HCT116 (cell line): ENCODE measurements around the gene TFB1M. TPM values are rescaled to one million over a fixed set of nuclear protein-coding genes. Genes with fewer than 3 reads are reported as not detected.
"Not testable (repeated sequence)": the region's sequence is repeated elsewhere in the genome, so short reads cannot be mapped to it uniquely, and the experiment has no call there.

Source experiments
- ATAC-seq: fragments of 200-7000 bp; cut with Tn5 transposase; 2 replicates; pipeline ENCODE4 v1.9.1; 2020; ENCODE audit warnings: mild to moderate bottlenecking, moderate library complexity
- BruUV-seq: library from RNA; stranded (reverse); fragments of 400-500 nt; replicated peaks from 2 replicates; lab custom pipeline; 2021; lab: Mats Ljungman, UMichigan
- CTCF ChIA-PET: fragments of 300-600 bp; sonication (Branson Sonifier 250); formaldehyde crosslinking; loops from one replicate; lab custom pipeline; 2021; ENCODE audit warnings: antibody characterized with exemption; lab: Charles Lee
- POLR2A ChIA-PET: fragments of 300-600, 350-600 bp; sonication (Branson Sonifier 250); formaldehyde crosslinking; loops from one replicate; lab custom pipeline; 2021; ENCODE audit warnings: antibody characterized with exemption; lab: Charles Lee
- RAD21 ChIA-PET, 2 experiments: fragments of 300-600 bp; sonication (Branson Sonifier 250); formaldehyde crosslinking; loops; one replicate each; lab custom pipeline; 2023; ENCODE audit warnings: low total read pairs in 2 of 2; ENCODE audit not compliant: uncharacterized antibody in 2 of 2, unreplicated experiment in 2 of 2, low non-redundant PET in 1 of 2; lab: Charles Lee
- DNase-seq: peaks from one replicate; pipeline ENCODE4 v3.0.0-alpha.2; 2010; ENCODE audit warnings: low read depth, low spot score
- H2AFZ ChIP-seq: fragments of 200-600 bp; shearing (Covaris generic), sonication (generic); 2 replicates; pipeline ENCODE4 v1.6.1; 2017; ENCODE audit warnings: low read depth, mixed run types, mixed read lengths, antibody characterized with exemption, low read length; ENCODE audit not compliant: poor library complexity, severe bottlenecking
- H3K27ac ChIP-seq: 2 replicates; pipeline ENCODE4 v1.5.1; 2012; ENCODE audit warnings: low read depth, low read length
- H3K27me3 ChIP-seq: fragments of 200-600 bp; sonication (generic); 2 replicates; pipeline ENCODE4 v1.6.1; 2016; ENCODE audit warnings: mixed run types, low read length, mixed read lengths; ENCODE audit not compliant: insufficient read depth
- H3K36me3 ChIP-seq, 2 experiments: fragments of 200-500 bp in 1 of 2; fragments of 200-600 bp in 1 of 2; sonication (Bioruptor generic) in 1 of 2; sonication (generic) in 1 of 2; 2 replicates each; pipeline versions ENCODE4 v1.5.1 to v1.6.1; 2014 to 2016; ENCODE audit warnings: low read length in 2 of 2, inconsistent platforms in 1 of 2, mixed read lengths in 1 of 2, mixed run types in 1 of 2; ENCODE audit not compliant: insufficient read depth in 2 of 2, control insufficient read depth in 1 of 2
- H3K4me1 ChIP-seq, 2 experiments: fragments of 200-600 bp in 1 of 2; sonication (generic) in 1 of 2; 2 replicates each; pipeline versions ENCODE4 v1.5.1 to v1.6.1; 2012 to 2017; ENCODE audit warnings: low read length in 2 of 2, inconsistent platforms in 1 of 2, mild to moderate bottlenecking in 1 of 2, mixed read lengths in 1 of 2, mixed run types in 1 of 2, moderate library complexity in 1 of 2; ENCODE audit not compliant: insufficient read depth in 2 of 2, control insufficient read depth in 1 of 2
- H3K4me2 ChIP-seq: fragments of 200-600 bp; sonication (generic); 2 replicates; pipeline ENCODE4 v1.6.1; 2017; ENCODE audit warnings: mixed run types, low read length, mixed read lengths
- H3K4me3 ChIP-seq, 2 experiments: fragments of 200-600 bp in 1 of 2; sonication (generic) in 1 of 2; replicated peaks in 1 of 2; 2 replicates each; pipeline ENCODE4 v1.5.1; 2011 to 2016; ENCODE audit warnings: low read length in 2 of 2, control low read depth in 1 of 2, low read depth in 1 of 2, mild to moderate bottlenecking in 1 of 2, mixed read lengths in 1 of 2, mixed run types in 1 of 2
- H3K79me2 ChIP-seq: fragments of 200-600 bp; sonication (generic); 2 replicates; pipeline ENCODE4 v1.6.1; 2017; ENCODE audit warnings: mild to moderate bottlenecking, mixed run types, low read length, moderate library complexity, mixed read lengths; ENCODE audit not compliant: insufficient read depth
- H3K9ac ChIP-seq: fragments of 200-600 bp; sonication (generic); 2 replicates; pipeline ENCODE4 v1.6.1; 2016; ENCODE audit warnings: low read length, mixed read lengths
- H3K9me2 ChIP-seq: fragments of 200-600 bp; sonication (generic), shearing (Covaris generic); 2 replicates; pipeline ENCODE4 v1.6.1; 2017; ENCODE audit warnings: mixed run types, mild to moderate bottlenecking, moderate library complexity; ENCODE audit not compliant: insufficient read depth
- H3K9me3 ChIP-seq, 2 experiments: fragments of 200-500 bp in 1 of 2; fragments of 200-600 bp in 1 of 2; sonication (Bioruptor generic) in 1 of 2; sonication (generic) in 1 of 2; 2 replicates each; pipeline ENCODE4 v1.6.1; 2014 to 2017; ENCODE audit warnings: low read length in 2 of 2, mixed read lengths in 2 of 2, inconsistent platforms in 1 of 2, low read depth in 1 of 2, mild to moderate bottlenecking in 1 of 2, mixed run types in 1 of 2, moderate library complexity in 1 of 2; ENCODE audit not compliant: control insufficient read depth in 1 of 2, insufficient read depth in 1 of 2
- H4K20me1 ChIP-seq: fragments of 200-600 bp; sonication (generic), shearing (Covaris generic); 2 replicates; pipeline ENCODE4 v1.6.1; 2017; ENCODE audit warnings: mixed run types, mild to moderate bottlenecking, moderate library complexity; ENCODE audit not compliant: insufficient read depth
- ATF3 ChIP-seq: IDR thresholded peaks from 2 replicates; pipeline ENCODE4 v1.6.1; 2012
- CTCF ChIP-seq, 3 experiments: fragments of 200-600 bp in 1 of 3; sonication (generic) in 1 of 3; IDR thresholded peaks in 2 of 3; conservative IDR thresholded peaks in 1 of 3; 2 replicates each; pipeline ENCODE4 v1.5.1; 2012 to 2017; ENCODE audit warnings: low read depth in 2 of 3, low read length in 2 of 3, antibody characterized with exemption in 1 of 3, borderline replicate concordance in 1 of 3, control low read depth in 1 of 3, mild to moderate bottlenecking in 1 of 3, mixed read lengths in 1 of 3, mixed run types in 1 of 3, moderate library complexity in 1 of 3; ENCODE audit not compliant: insufficient read depth in 1 of 3
- ELF1 ChIP-seq: IDR thresholded peaks from 2 replicates; pipeline ENCODE4 v1.6.1; 2012; ENCODE audit warnings: low read depth, borderline replicate concordance
- POLR2A ChIP-seq: IDR thresholded peaks from 2 replicates; pipeline ENCODE4 v1.7.0; 2011; ENCODE audit warnings: borderline replicate concordance; ENCODE audit not compliant: insufficient read depth, insufficient read length; ENCODE audit errors: extremely low read depth
- POLR2AphosphoS5 ChIP-seq: IDR thresholded peaks from 2 replicates; pipeline ENCODE4 v1.6.1; 2011; ENCODE audit warnings: mild to moderate bottlenecking, low read depth, low read length, moderate library complexity
- SIN3A ChIP-seq: IDR thresholded peaks from 2 replicates; pipeline ENCODE4 v1.6.1; 2012; ENCODE audit warnings: low read depth
- SP1 ChIP-seq: IDR thresholded peaks from 2 replicates; pipeline ENCODE4 v1.6.1; 2012; ENCODE audit warnings: low read depth
- SRF ChIP-seq: IDR thresholded peaks from 2 replicates; pipeline ENCODE4 v1.6.1; 2012; ENCODE audit warnings: low read depth
- TCF7L2 ChIP-seq: IDR thresholded peaks from 2 replicates; pipeline ENCODE4 v1.7.0; 2011; ENCODE audit warnings: borderline replicate concordance, inconsistent platforms; ENCODE audit not compliant: insufficient read depth, insufficient read length; ENCODE audit errors: extremely low read depth
- ZBTB33 ChIP-seq: IDR thresholded peaks from 2 replicates; pipeline ENCODE4 v1.6.1; 2011; ENCODE audit warnings: mild to moderate bottlenecking, low read length, moderate library complexity; ENCODE audit not compliant: insufficient replicate concordance; ENCODE audit errors: extremely low read depth
- ZFX ChIP-seq: fragments of 450-650 bp; IDR thresholded peaks from 2 replicates; pipeline ENCODE4 v1.6.1; 2017
- ZNF274 ChIP-seq: fragments of 200-500 bp; sonication (Bioruptor generic); IDR thresholded peaks from 2 replicates; pipeline ENCODE4 v1.6.1; 2014; ENCODE audit warnings: mild to moderate bottlenecking, low read depth, low read length, inconsistent platforms
- intact Hi-C: fragments of 100-400 bp; cut with micrococcal nuclease; formaldehyde crosslinking; loops from 2 replicates; pipeline ENCODE4 v1.10.0; 2022
- total RNA-seq: library from RNA; stranded (reverse); gene quantifications from one replicate; pipeline ENCODE4 v1.2.1, GENCODE V29; 2021; ENCODE audit not compliant: unreplicated experiment
- TF ChIP-seq, protein P1 (sequence below): IDR thresholded peaks from 2 replicates; pipeline ENCODE4 v1.6.1; 2012

TFB1M gene
- total RNA-seq, 1 experiment from 2014 or later, result 43.8 TPM

DNA sequence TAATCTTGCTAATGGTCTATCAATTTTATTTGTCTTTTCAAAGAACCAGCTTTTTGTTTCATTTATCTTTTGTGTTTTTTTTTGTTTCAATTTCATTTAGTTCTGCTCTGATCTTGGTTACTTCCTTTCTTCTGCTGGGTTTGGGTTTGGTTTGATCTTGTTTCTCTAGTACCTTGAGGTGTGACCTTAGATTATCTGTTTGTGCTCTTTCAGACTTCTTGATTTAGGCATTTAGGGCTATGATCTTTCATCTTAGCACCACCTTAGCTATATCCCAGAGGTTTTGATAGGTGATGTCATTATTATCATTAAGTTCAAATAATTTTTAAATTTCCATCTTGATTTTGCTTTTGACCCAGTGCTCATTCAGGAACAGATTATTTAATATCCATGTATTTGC is 24.0 kb upstream of the TFB1M start:
- H4K20me1 ChIP-seq, CTCF ChIA-PET, BruUV-seq, ATAC-seq, H3K4me2 ChIP-seq, H2AFZ ChIP-seq, H3K79me2 ChIP-seq, H3K27ac ChIP-seq, H3K9me3 ChIP-seq, H3K36me3 ChIP-seq, DNase-seq, H3K4me1 ChIP-seq, intact Hi-C loops, POLR2A ChIA-PET, H3K27me3 ChIP-seq, H3K4me3 ChIP-seq, RAD21 ChIA-PET, H3K9me2 ChIP-seq, H3K9ac ChIP-seq: not testable (repeated sequence)

GRCh38 chr6:155335265-155335664 is 21.0 kb upstream of the TFB1M start:
- ChIA-PET POLR2A (no interaction called here), RAD21 (no interaction called here), CTCF (no interaction called here)
- Histone ChIP-seq H4K20me1 (no peaks in the 10 kb centered on the region), H3K9me2 (no peaks in the 10 kb centered on the region), H2AFZ (no peak overlapping the region), H3K27me3 (no peaks in the 10 kb centered on the region), H3K36me3 (no peaks in the 10 kb centered on the region), H3K4me3 (no peak overlapping the region), H3K79me2 (no peaks in the 10 kb centered on the region), H3K9me3 (no peaks in the 10 kb centered on the region), H3K4me2 (no peak overlapping the region), H3K9ac (no peak overlapping the region), H3K4me1 (no peaks in the 10 kb centered on the region), H3K27ac (no peak overlapping the region)
- BruUV-seq, result no TSS peak
- TF ChIP-seq POLR2A, result no peak
- TF ChIP-seq SP1, result no peak
- no peak for TF ChIP-seq SRF
- TF ChIP-seq ZBTB33, result no peak
- TF ChIP-seq TCF7L2, result no peak
- no peak for TF ChIP-seq ZFX
- TF ChIP-seq, protein P1, sequence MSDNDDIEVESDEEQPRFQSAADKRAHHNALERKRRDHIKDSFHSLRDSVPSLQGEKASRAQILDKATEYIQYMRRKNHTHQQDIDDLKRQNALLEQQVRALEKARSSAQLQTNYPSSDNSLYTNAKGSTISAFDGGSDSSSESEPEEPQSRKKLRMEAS, result no peak
- TF ChIP-seq ELF1, result no peak
- no peak for TF ChIP-seq POLR2AphosphoS5
- no peak for TF ChIP-seq SIN3A
- TF ChIP-seq ZNF274, result no peak
- TF ChIP-seq CTCF (IDR thresholded peaks at IDR 0.05 in 2 of 3, conservative IDR thresholded peaks at IDR 0.05 in 1 of 3; ENCODE audit: borderline replicate concordance in 1 of 3, insufficient read depth in 1 of 3, low read depth in 2 of 3, low read length in 2 of 3), result no peak
- TF ChIP-seq ATF3, result no peak
- DNase-seq (no peak), ATAC-seq (no peak)
- intact Hi-C loops, result no loop called here
